ENCODE data around the gene PCID2. TPM values are rescaled to one million over a fixed set of nuclear protein-coding genes. Genes with fewer than 3 reads are reported as not detected.

The PCID2 gene
- total RNA-seq, 2 experiments from 2014 or later = 60.3 to 68.0 TPM

- H3K36me3 Mint-ChIP-seq = peaks cover 49% of the 10 kb centered on the region
- no peaks in the 10 kb centered on the region for H3K27me3 Mint-ChIP-seq
- peaks cover 42% of the 10 kb centered on the region for H3K4me1 Mint-ChIP-seq
- peak overlapping the region; percentile 93 for H3K27ac Mint-ChIP-seq
- no peak overlapping the region for H3K4me3 Mint-ChIP-seq
- CTCF ChIA-PET = no interaction called here
- ATAC-seq (no peak), DNase-seq (no peak)
- no peaks in the 10 kb centered on the region for H3K9me3 Mint-ChIP-seq (ENCODE audit: low read depth)
Observed at GRCh38 chr13:113176822-113177221, 31.6 kb downstream of the PCID2 start.

- CTCF ChIA-PET = no interaction called here
- H3K27me3 Mint-ChIP-seq = no peaks in the 10 kb centered on the region
- no peak for DNase-seq
- H3K9me3 Mint-ChIP-seq (ENCODE audit: low read depth) = no peaks in the 10 kb centered on the region
- peaks cover 50% of the 10 kb centered on the region for H3K36me3 Mint-ChIP-seq
- H3K27ac Mint-ChIP-seq = peak overlapping the region; percentile 93
- peaks cover 42% of the 10 kb centered on the region for H3K4me1 Mint-ChIP-seq
- peak; percentile 74 for ATAC-seq
- no peak overlapping the region for H3K4me3 Mint-ChIP-seq
Observed at GRCh38 chr13:113176280-113176679, 32.2 kb downstream of the PCID2 start.

DNA sequence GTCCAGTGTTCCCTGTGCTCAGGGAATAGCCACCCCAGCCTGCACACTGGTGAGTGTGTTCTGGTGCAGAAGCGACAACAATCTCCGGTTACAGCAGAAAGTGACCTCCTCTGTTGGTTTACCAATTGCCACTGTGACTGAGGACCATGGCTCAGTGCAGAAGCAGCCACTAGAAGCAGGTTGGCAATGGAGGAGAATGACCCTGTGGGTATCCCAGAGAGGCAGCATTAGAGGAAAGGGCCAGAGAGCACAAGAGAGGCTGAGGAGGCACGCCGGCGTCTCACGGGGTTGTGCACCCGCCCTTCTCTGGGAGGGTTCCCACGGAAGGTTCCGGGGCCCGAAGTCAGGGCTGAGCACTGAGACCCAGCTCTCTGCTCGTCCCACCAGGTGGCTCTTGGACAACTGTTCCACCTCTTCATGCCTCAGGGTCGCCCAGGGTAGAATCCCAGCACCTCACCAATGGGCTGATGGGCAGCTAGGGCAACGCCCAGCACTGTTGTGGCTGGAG, 36.0 kb downstream of the PCID2 start:
- Mint-ChIP-seq H3K27ac (no peak overlapping the region), H3K4me1 (peaks cover 18% of the 10 kb centered on the region)

DNA sequence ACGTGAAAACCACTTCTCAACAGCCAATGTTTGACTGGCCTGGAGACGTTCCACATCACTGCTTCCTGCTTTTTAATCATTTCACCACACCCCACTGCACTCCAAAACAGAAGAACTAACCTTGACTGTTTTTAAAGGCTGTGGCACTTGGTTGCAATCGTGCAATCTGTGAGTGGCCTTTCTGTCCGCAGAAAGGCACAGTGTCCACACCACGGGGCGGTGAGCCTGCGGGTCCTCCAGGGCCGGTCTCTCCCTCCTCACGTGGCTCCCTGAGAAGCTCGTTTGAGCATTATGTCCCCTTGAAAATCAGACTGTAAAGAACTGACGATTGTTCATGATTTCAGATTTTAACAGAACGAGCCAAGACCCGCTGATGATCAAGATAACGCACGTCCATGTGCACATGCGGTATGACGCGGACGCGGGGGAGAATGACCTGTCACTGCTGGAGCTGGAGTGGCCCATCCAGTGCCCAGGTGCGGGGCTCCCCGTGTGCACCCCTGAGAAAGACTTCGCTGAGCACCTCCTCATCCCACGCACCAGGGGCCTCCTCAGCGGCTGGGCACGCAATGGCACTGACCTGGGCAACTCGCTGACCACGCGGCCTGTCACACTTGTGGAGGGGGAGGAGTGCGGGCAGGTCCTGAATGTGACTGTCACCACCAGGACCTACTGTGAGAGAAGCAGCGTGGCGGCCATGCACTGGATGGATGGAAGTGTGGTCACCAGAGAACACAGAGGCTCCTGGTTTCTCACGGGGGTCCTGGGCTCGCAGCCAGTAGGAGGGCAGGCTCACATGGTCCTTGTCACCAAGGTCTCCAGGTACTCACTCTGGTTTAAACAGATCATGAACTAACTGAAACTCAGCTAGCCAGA, 37.0 kb downstream of the PCID2 start:
- Mint-ChIP-seq H3K4me3 (no peak overlapping the region), H3K27ac (no peak overlapping the region), H3K4me1 (peaks cover 16% of the 10 kb centered on the region), H3K9me3 (ENCODE audit: low read depth) (no peaks in the 10 kb centered on the region), H3K36me3 (peaks cover 30% of the 10 kb centered on the region), H3K27me3 (no peaks in the 10 kb centered on the region)
- ATAC-seq (no peak), DNase-seq (no peak)
- CTCF ChIA-PET = no interaction called here

More for the DNA sequence above, 36.0 kb downstream of the PCID2 start:
- H3K9me3 Mint-ChIP-seq (ENCODE audit: low read depth) = no peaks in the 10 kb centered on the region
- no peak for DNase-seq
- CTCF ChIA-PET = no interaction called here
- H3K27me3 Mint-ChIP-seq = no peaks in the 10 kb centered on the region
- peaks cover 32% of the 10 kb centered on the region for H3K36me3 Mint-ChIP-seq
- no peak overlapping the region for H3K4me3 Mint-ChIP-seq
- ATAC-seq = no peak

- ATAC-seq (no peak), DNase-seq (no peak)
- Mint-ChIP-seq H3K27ac (peak overlapping the region; percentile 49), H3K4me1 (peaks cover 14% of the 10 kb centered on the region), H3K36me3 (peaks cover 23% of the 10 kb centered on the region), H3K9me3 (ENCODE audit: low read depth) (no peaks in the 10 kb centered on the region), H3K27me3 (no peaks in the 10 kb centered on the region), H3K4me3 (no peak overlapping the region)
- CTCF ChIA-PET = no interaction called here
Observed at GRCh38 chr13:113170511-113170910, 38.0 kb downstream of the PCID2 start.

DNA sequence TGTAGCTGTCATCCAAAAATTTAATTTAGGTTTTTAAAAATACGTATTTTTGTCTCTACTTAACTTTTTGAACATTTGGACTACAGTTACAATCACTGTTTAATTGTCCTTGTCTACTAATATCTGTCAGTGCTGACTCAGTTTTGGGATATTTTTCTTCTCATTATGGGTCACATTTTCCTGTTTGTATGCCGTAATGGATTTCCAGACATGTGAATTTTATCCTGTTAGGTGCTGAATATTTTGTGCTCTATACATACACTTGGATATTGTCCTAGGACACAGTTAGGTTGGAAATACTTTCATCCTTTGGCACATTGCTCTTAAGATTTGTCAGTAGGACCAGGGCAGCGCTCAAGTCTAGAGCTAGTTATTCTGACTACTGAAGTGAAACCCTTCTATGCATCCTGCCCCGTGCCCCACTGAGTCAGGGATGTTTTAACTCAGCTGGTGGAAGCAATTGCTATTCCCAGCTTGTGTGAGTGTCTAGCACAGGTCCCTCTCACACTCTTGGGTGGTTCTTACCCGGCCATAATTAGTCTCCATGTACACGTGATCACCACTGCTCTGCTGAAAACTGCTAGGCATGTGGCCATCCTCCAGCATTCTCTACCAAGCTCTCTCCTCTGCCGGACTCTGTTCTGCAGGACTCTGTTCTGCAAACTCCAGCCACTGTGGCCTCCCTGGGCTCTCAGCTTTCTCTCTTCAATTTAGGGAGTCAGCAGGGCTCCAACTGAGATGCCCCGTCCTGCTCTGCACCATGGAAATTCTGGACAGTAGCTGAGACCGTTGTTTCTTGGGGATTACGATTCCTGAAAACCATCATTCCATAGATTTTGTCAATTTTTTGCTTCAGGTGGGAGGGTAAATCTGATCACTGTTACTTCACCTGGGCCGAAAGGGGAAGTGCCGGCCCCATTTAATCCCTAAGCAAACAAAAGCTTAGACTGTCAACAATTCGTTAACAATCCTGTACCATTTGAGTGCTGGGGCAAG, 38.9 kb downstream of the PCID2 start:
- H3K27ac Mint-ChIP-seq = no peak overlapping the region
- ATAC-seq = no peak
- H3K4me1 Mint-ChIP-seq = peaks cover 12% of the 10 kb centered on the region
- CTCF ChIA-PET = no interaction called here
- H3K9me3 Mint-ChIP-seq (ENCODE audit: low read depth) = no peaks in the 10 kb centered on the region
- no peaks in the 10 kb centered on the region for H3K27me3 Mint-ChIP-seq
- no peak for DNase-seq
- H3K36me3 Mint-ChIP-seq = peaks cover 16% of the 10 kb centered on the region
- no peak overlapping the region for H3K4me3 Mint-ChIP-seq

- H3K4me1 Mint-ChIP-seq = peaks cover 19% of the 10 kb centered on the region
- CTCF ChIA-PET = no interaction called here
Observed at GRCh38 chr13:113168211-113168610, 40.3 kb downstream of the PCID2 start.

GRCh38 chr13:113167575-113167974, 40.9 kb downstream of the PCID2 start:
- CTCF ChIA-PET = no interaction called here
- peaks cover 25% of the 10 kb centered on the region for H3K4me1 Mint-ChIP-seq
- H3K36me3 Mint-ChIP-seq = peaks cover 14% of the 10 kb centered on the region
- H3K27me3 Mint-ChIP-seq = no peaks in the 10 kb centered on the region
- DNase-seq (no peak), ATAC-seq (no peak)
- H3K27ac Mint-ChIP-seq = no peak overlapping the region
- H3K4me3 Mint-ChIP-seq = no peak overlapping the region
- H3K9me3 Mint-ChIP-seq (ENCODE audit: low read depth) = no peaks in the 10 kb centered on the region

More at GRCh38 chr13:113168211-113168610, 40.3 kb downstream of the PCID2 start:
- no peaks in the 10 kb centered on the region for H3K27me3 Mint-ChIP-seq
- ATAC-seq (no peak), DNase-seq (no peak)
- no peak overlapping the region for H3K27ac Mint-ChIP-seq
- peaks cover 14% of the 10 kb centered on the region for H3K36me3 Mint-ChIP-seq
- H3K4me3 Mint-ChIP-seq = no peak overlapping the region
- no peaks in the 10 kb centered on the region for H3K9me3 Mint-ChIP-seq (ENCODE audit: low read depth)

GRCh38 chr13:113167155-113167554, 41.3 kb downstream of the PCID2 start:
- no peaks in the 10 kb centered on the region for H3K27me3 Mint-ChIP-seq
- no peaks in the 10 kb centered on the region for H3K9me3 Mint-ChIP-seq (ENCODE audit: low read depth)
- DNase-seq = no peak
- no peak overlapping the region for H3K27ac Mint-ChIP-seq
- H3K4me1 Mint-ChIP-seq = peaks cover 25% of the 10 kb centered on the region
- H3K36me3 Mint-ChIP-seq = peaks cover 14% of the 10 kb centered on the region
- no peak overlapping the region for H3K4me3 Mint-ChIP-seq
- CTCF ChIA-PET = no interaction called here
- ATAC-seq = no peak

- DNase-seq = no peak
- H3K9me3 Mint-ChIP-seq (ENCODE audit: low read depth) = no peaks in the 10 kb centered on the region
- peaks cover 14% of the 10 kb centered on the region for H3K36me3 Mint-ChIP-seq
- CTCF ChIA-PET = no interaction called here
- H3K4me1 Mint-ChIP-seq = peaks cover 25% of the 10 kb centered on the region
- no peaks in the 10 kb centered on the region for H3K27me3 Mint-ChIP-seq
- H3K27ac Mint-ChIP-seq = no peak overlapping the region
- no peak for ATAC-seq
- no peak overlapping the region for H3K4me3 Mint-ChIP-seq
Observed at GRCh38 chr13:113166681-113167080, 41.8 kb downstream of the PCID2 start.

DNA sequence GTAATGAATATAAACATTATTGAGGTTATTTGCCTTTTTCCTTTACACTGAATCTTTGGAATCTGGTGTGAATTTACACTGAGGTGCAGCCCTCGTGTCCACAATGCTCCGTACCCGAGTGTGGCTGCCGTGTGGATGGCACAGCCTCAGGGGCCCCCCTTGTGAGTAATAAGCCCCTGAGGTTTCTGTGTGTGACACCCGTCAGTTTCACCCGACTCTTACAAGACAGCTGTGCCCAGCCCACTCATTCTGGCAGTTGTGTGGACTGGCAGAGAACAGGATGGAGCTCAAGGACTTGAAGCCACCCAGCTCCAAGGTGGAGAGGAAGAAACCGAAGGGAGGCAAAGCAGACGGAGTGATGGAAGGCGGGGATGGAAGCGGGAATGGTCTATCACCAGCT, 42.2 kb downstream of the PCID2 start:
- no peak for DNase-seq
- Mint-ChIP-seq H3K27me3 (no peaks in the 10 kb centered on the region), H3K4me3 (no peak overlapping the region), H3K4me1 (peaks cover 29% of the 10 kb centered on the region), H3K27ac (no peak overlapping the region), H3K36me3 (peaks cover 12% of the 10 kb centered on the region), H3K9me3 (ENCODE audit: low read depth) (no peaks in the 10 kb centered on the region)
- no peak for ATAC-seq
- CTCF ChIA-PET = no interaction called here

GRCh38 chr13:113164492-113164891, 44.0 kb downstream of the PCID2 start:
- H3K9me3 Mint-ChIP-seq (ENCODE audit: low read depth) = no peaks in the 10 kb centered on the region
- H3K4me1 Mint-ChIP-seq = peaks cover 38% of the 10 kb centered on the region
- DNase-seq (no peak), ATAC-seq (no peak)
- peaks cover 8% of the 10 kb centered on the region for H3K36me3 Mint-ChIP-seq
- CTCF ChIA-PET = interaction anchor here (0.6 to 1.4 kb wide), 2 partner anchors 10 to 323 kb away, joined by 3 read pairs; no protein-coding TSS in a partner anchor
- no peak overlapping the region for H3K27ac Mint-ChIP-seq
- H3K27me3 Mint-ChIP-seq = peaks cover 3% of the 10 kb centered on the region
- no peak overlapping the region for H3K4me3 Mint-ChIP-seq

All from activated CD8-positive, alpha-beta memory T cell treated with anti-CD3 and anti-CD28 coated beads, Interleukin-2, amount 10 ng/mL, durations not matched to agents 7 days and 5 days (primary cell).